Left lung (tissue), 10 donors: ENCODE data around the gene SLC48A1. TPM values are rescaled to one million over a fixed set of nuclear protein-coding genes. Genes with fewer than 3 reads are reported as not detected.
A peak's percentile ranks its signal among the peaks of the same experiment; 100 is the strongest.

Experiments used
- ATAC-seq: fragments of 200-7000 bp; cut with Tn5 transposase; one replicate; pipeline ENCODE4 v1.9.1; 2020; ENCODE audit warnings: moderate library complexity
- DNase-seq, 4 donors: peaks; one replicate each; pipeline ENCODE4 v3.0.0-alpha.2; 2013 to 2020
- H3K27ac ChIP-seq, 2 donors: fragments of 200-600 bp; sonication (generic) in 1 of 2; one replicate each; pipeline versions ENCODE4 v1.5.0 to v1.8.0; 2020 to 2021
- H3K27me3 ChIP-seq, 2 donors: fragments of 200-600 bp; sonication (generic) in 1 of 2; one replicate each; pipeline versions ENCODE4 v1.5.0 to v1.8.0; 2020 to 2021
- H3K36me3 ChIP-seq, 2 donors: fragments of 200-600 bp; sonication (generic) in 1 of 2; one replicate each; pipeline versions ENCODE4 v1.5.0 to v1.8.0; 2020 to 2021
- H3K4me1 ChIP-seq, 2 donors: fragments of 200-600 bp; one replicate each; pipeline ENCODE4 v1.8.0; 2021
- H3K4me3 ChIP-seq, 2 donors: fragments of 200-600 bp; sonication (generic) in 1 of 2; one replicate each; pipeline versions ENCODE4 v1.5.0 to v1.8.0; 2020 to 2021; ENCODE audit warnings: mild to moderate bottlenecking in 1 of 2
- H3K9me3 ChIP-seq, 2 donors: fragments of 200-600 bp; sonication (generic) in 1 of 2; one replicate each; pipeline versions ENCODE4 v1.5.0 to v1.8.0; 2020 to 2021
- intact Hi-C, 2 donors: fragments of 100-400 bp; cut with DNase I; formaldehyde crosslinking; loops; one replicate each; pipeline versions ENCODE4 v1.11.2 to v1.14.2; 2022
- polyA plus RNA-seq, 6 donors: library from polyadenylated mRNA; unstranded; fragments of 120-200 nt; gene quantifications; one replicate each; pipeline ENCODE4 v1.2.1, GENCODE V29; 2013; ENCODE audit not compliant: insufficient read length in 6 of 6
- total RNA-seq, 2 donors: library from RNA; stranded (reverse); fragmentation: NEBNext Ultra II Directional; extraction: Animal tissue kit (Norgen Biotek cat#: 25700); gene quantifications; one replicate each; pipeline ENCODE4 v1.2.1, GENCODE V29; 2021
- TF ChIP-seq, protein P1 (sequence below), 2 donors: fragments of 200-600 bp; sonication (generic) in 1 of 2; IDR thresholded peaks; one replicate each; pipeline versions ENCODE4 v1.5.0 to v1.8.0; 2021; ENCODE audit warnings: antibody characterized with exemption in 2 of 2
- donor health status: DM: no; HTN: yes; CAD: no.
- donor health status: DM: no; HTN: no; CAD: no.

The SLC48A1 gene
- total and polyA plus RNA-seq, 8 donors: 14.9 to 38.6 (median 18.3) TPM

DNA sequence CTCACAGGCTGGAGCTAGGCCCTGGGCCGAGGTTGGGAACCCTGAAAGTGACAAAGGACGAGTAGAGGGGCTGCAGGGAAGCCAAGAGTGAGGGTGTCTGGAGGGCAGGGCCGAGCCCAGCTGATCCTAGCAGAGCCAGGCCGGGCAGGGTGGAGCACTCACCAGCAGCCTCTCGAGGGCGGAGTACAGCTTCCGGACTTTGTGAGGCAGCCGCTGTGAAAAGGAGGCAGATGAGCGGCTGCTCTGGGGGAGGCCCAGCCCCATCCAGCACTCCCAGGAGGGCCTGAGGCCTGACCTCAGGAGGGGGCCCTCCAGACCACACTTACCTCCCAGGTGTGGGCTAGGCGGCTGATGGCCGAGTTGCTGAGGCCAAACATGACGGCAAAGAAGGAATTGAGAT is 33.1 kb upstream of the SLC48A1 start:
- Histone ChIP-seq H3K27ac (peak overlapping the region in 1 of 2 donors; percentile 0), H3K9me3 (no peaks in the 10 kb centered on the region), H3K27me3 (no peaks in the 10 kb centered on the region), H3K4me3 (no peak overlapping the region), H3K36me3 (no peaks in the 10 kb centered on the region), H3K4me1 (peaks cover 20 to 58% of the 10 kb centered on the region in 2 donors)
- intact Hi-C loops: no loop called here
- DNase-seq (no peak), ATAC-seq (no peak)
- TF ChIP-seq, protein P1, sequence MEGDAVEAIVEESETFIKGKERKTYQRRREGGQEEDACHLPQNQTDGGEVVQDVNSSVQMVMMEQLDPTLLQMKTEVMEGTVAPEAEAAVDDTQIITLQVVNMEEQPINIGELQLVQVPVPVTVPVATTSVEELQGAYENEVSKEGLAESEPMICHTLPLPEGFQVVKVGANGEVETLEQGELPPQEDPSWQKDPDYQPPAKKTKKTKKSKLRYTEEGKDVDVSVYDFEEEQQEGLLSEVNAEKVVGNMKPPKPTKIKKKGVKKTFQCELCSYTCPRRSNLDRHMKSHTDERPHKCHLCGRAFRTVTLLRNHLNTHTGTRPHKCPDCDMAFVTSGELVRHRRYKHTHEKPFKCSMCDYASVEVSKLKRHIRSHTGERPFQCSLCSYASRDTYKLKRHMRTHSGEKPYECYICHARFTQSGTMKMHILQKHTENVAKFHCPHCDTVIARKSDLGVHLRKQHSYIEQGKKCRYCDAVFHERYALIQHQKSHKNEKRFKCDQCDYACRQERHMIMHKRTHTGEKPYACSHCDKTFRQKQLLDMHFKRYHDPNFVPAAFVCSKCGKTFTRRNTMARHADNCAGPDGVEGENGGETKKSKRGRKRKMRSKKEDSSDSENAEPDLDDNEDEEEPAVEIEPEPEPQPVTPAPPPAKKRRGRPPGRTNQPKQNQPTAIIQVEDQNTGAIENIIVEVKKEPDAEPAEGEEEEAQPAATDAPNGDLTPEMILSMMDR (IDR thresholded peaks at IDR 0.05): no peak

DNA sequence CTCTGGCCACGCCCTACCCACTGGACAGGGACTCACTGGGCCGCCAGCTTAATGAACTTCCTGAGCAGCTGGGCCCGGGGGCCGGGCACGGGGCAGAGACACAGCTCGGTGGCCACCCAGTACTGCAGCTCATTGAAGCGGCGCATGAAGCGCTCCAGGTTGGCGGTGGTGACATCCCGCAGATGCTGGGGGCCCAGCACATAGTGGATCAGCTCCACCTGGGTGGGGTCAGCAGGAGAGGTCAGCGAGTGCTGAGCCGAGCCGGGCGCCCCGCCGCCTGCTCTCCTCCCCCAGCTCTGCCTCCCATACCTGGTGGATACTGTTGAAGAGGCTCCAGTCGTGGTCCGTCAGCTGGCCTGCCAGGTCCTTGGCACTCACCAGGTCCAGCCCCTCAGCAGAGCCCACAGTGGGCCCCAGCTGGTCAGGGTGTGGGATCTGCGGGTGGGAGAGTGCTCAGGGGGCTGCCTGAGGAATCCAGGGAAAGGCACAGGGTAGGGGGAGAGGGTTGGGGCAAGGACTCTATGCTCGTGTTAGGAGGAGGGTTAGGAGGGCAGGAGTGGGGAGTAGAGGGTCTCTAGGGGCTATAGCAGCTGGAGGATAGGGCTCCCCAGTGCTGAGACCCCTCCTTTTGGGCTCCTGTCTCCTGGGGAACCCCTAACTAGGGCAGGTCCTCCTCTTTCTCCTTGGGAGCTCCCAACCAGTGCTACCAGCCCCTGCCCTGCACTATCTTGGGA is 32.3 kb upstream of the SLC48A1 start:
- DNase-seq (no peak), ATAC-seq (no peak)
- H3K27ac ChIP-seq: peak overlapping the region in 1 of 2 donors; percentile 0
- H3K4me3 ChIP-seq: no peak overlapping the region
- peaks cover 20 to 53% of the 10 kb centered on the region in 2 donors for H3K4me1 ChIP-seq
- TF ChIP-seq, protein P1 (IDR thresholded peaks at IDR 0.05): no peak
- H3K36me3 ChIP-seq: no peaks in the 10 kb centered on the region
- H3K27me3 ChIP-seq: no peaks in the 10 kb centered on the region
- no peaks in the 10 kb centered on the region for H3K9me3 ChIP-seq
- intact Hi-C loops: no loop called here

DNA sequence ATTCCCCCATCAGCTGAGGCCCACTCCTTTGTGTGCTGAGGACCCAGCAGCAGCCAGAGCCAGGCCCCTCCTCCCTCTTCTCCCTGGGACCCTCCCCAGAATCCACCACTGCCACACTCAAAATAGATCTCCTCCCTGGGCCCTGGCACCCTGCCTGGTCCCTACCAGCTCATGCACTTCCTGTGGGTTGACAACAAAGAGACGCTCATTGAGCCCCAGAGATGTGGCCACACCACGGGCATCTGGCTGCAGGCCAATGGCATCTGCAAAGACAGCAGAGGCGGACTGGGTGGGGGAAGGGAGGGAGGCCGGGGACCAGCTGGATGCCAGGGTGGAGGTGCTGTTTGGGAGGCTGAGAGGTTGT is 31.7 kb upstream of the SLC48A1 start:
- H3K36me3 ChIP-seq: no peaks in the 10 kb centered on the region
- TF ChIP-seq, protein P1 (IDR thresholded peaks at IDR 0.05): no peak
- H3K4me1 ChIP-seq: peaks cover 15 to 47% of the 10 kb centered on the region in 2 donors
- H3K27me3 ChIP-seq: no peaks in the 10 kb centered on the region
- intact Hi-C loops: no loop called here
- no peak overlapping the region for H3K4me3 ChIP-seq
- DNase-seq (peak in 2 of 4 donors; percentile 58 to 66), ATAC-seq (no peak)
- H3K9me3 ChIP-seq: no peaks in the 10 kb centered on the region
- H3K27ac ChIP-seq: peak overlapping the region in 1 of 2 donors; percentile 0

DNA sequence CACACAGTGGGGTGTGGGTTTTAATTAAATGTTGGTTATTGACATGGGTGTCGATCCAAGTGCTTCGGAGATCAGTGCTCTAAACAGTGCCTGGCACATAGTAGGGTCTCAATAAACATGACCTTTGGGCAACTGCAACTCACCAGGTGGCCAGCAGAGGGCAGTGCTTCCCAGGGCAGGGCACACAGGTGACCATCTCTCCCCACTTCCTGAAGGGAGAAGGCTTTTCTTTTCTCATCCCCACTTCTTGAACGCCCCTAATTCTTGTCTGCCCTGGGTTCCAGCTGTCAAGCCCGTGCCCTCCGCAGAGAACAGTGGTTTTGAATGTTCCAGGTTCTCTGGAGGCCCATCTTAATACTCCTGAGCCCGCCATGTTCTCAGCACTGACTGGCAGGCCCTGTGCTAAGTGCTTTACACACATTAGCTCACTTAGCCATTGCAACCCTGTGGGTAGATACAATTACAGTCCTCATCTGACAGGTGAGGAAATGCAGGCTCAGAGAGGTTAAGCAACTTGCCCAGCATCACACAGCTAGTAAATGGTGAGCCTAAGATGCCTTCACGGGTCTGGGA is 30.7 kb upstream of the SLC48A1 start:
- Histone ChIP-seq H3K9me3 (no peaks in the 10 kb centered on the region), H3K27me3 (no peaks in the 10 kb centered on the region), H3K4me3 (no peak overlapping the region), H3K27ac (no peak overlapping the region), H3K4me1 (peaks cover 5 to 38% of the 10 kb centered on the region in 2 donors), H3K36me3 (peaks cover 0 to 3% of the 10 kb centered on the region in 2 donors)
- DNase-seq (peak in 2 of 4 donors; percentile 62 to 91), ATAC-seq (peak; percentile 48)
- intact Hi-C loops: no loop called here
- TF ChIP-seq, protein P1 (IDR thresholded peaks at IDR 0.05): peak; percentile 86 to 91

DNA sequence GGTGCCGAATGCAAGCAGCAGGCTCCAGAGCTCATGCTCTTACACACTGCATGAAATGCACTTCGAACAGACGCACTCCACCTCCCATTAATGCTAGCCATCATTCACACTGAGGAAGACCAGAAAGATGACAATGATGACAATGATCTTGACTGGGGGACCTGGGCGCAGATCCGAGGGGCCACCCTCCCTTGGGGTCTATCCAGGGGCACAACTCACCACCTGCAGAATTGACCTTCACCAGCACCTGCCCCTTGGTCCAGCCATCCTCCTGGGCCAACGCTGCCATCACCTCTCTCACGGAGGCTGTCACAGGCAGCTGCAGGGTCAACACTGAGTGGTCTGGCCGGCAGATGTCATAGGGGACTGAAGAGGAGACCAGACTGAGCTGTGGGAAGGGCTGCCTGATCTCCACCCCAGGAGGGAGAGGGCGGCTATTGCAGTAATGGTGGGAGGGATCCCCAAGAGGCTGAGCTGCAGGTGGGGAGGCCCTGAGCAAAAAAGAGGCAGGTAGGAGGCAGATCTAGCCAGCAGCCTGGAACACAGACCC is 29.7 kb upstream of the SLC48A1 start:
- H3K4me1 ChIP-seq: peaks cover 0 to 30% of the 10 kb centered on the region in 2 donors
- H3K36me3 ChIP-seq: peaks cover 0 to 11% of the 10 kb centered on the region in 2 donors
- ATAC-seq (no peak), DNase-seq (no peak)
- H3K9me3 ChIP-seq: no peaks in the 10 kb centered on the region
- no peak overlapping the region for H3K27ac ChIP-seq
- intact Hi-C loops: no loop called here
- no peaks in the 10 kb centered on the region for H3K27me3 ChIP-seq
- H3K4me3 ChIP-seq: no peak overlapping the region
- TF ChIP-seq, protein P1 (IDR thresholded peaks at IDR 0.05): no peak
